DND-41 (cell line): ENCODE results near the gene PRXL2A.

Experiments used
- ATAC-seq: fragments of 200-7000 bp; cut with Tn5 transposase; 3 replicates; pipeline ENCODE4 v1.9.1; 2021; ENCODE audit warnings: low read depth; ENCODE audit not compliant: insufficient read depth
- DNase-seq: peaks from one replicate; pipeline ENCODE4 v3.0.0-alpha.2; 2020
- H2AFZ ChIP-seq: 2 replicates; pipeline ENCODE4 v1.6.0; 2012; ENCODE audit warnings: low read depth, low read length
- H3K27ac ChIP-seq: 2 replicates; pipeline ENCODE4 v1.5.1; 2012; ENCODE audit warnings: low read length, inconsistent platforms
- H3K27me3 ChIP-seq: fragments of 200-600 bp; sonication (generic); 2 replicates; pipeline ENCODE4 v1.6.0; 2012; ENCODE audit warnings: low read length, mild to moderate bottlenecking, inconsistent platforms; ENCODE audit not compliant: insufficient read depth, poor library complexity
- H3K36me3 ChIP-seq: 2 replicates; pipeline ENCODE4 v1.5.1; 2012; ENCODE audit warnings: low read length, inconsistent platforms; ENCODE audit not compliant: insufficient read depth
- H3K4me1 ChIP-seq: 2 replicates; pipeline ENCODE4 v1.5.1; 2012; ENCODE audit warnings: mild to moderate bottlenecking, low read length; ENCODE audit not compliant: insufficient read depth
- H3K4me2 ChIP-seq: 2 replicates; pipeline ENCODE4 v1.6.0; 2012; ENCODE audit warnings: mild to moderate bottlenecking, moderate library complexity, low read length, inconsistent platforms; ENCODE audit not compliant: insufficient read depth
- H3K4me3 ChIP-seq, 2 experiments: fragments of 200-600 bp in 1 of 2; shearing (Covaris generic) in 1 of 2; 2 replicates each; pipeline ENCODE4 v1.5.1; 2012 to 2016; ENCODE audit warnings: inconsistent platforms in 2 of 2, low read length in 2 of 2, mild to moderate bottlenecking in 2 of 2, low read depth in 1 of 2, moderate library complexity in 1 of 2
- H3K79me2 ChIP-seq: 2 replicates; pipeline ENCODE4 v1.6.0; 2012; ENCODE audit warnings: low read length, inconsistent platforms; ENCODE audit not compliant: insufficient read depth
- H3K9ac ChIP-seq: 2 replicates; pipeline ENCODE4 v1.6.0; 2012; ENCODE audit warnings: low read depth, mild to moderate bottlenecking, inconsistent platforms, low read length, moderate library complexity
- H3K9me3 ChIP-seq: 2 replicates; pipeline ENCODE4 v1.5.1; 2012; ENCODE audit warnings: low read length, moderate library complexity, mild to moderate bottlenecking, inconsistent platforms; ENCODE audit not compliant: insufficient read depth, severe bottlenecking
- H4K20me1 ChIP-seq: 2 replicates; pipeline ENCODE4 v1.6.0; 2012; ENCODE audit warnings: low read length; ENCODE audit not compliant: insufficient read depth
- CTCF ChIP-seq: IDR thresholded peaks from 2 replicates; pipeline ENCODE4 v1.5.1; 2012; ENCODE audit warnings: borderline replicate concordance, low read length, moderate library complexity, mild to moderate bottlenecking; ENCODE audit not compliant: poor library complexity, severe bottlenecking; ENCODE audit errors: extremely low read depth
- EZH2 ChIP-seq: IDR thresholded peaks from 3 replicates; pipeline ENCODE4 v1.6.1; 2012; ENCODE audit warnings: borderline replicate concordance, low read depth, mild to moderate bottlenecking, moderate library complexity, low read length, inconsistent platforms; ENCODE audit not compliant: severe bottlenecking

PRXL2A gene

GRCh38 chr10:80471715-80472233 lies 63.4 kb downstream of the PRXL2A start:
- no peak for TF ChIP-seq CTCF
- Histone ChIP-seq H3K9ac (no peak overlapping the region), H3K4me2 (no peak overlapping the region), H4K20me1 (peaks cover 12% of the 10 kb centered on the region), H3K4me3 (no peak overlapping the region), H3K79me2 (peaks cover 30% of the 10 kb centered on the region), H2AFZ (no peak overlapping the region), H3K27me3 (no peaks in the 10 kb centered on the region), H3K4me1 (peaks cover 4% of the 10 kb centered on the region; the same call in 1 of the 2 replicates), H3K36me3 (peaks cover 6% of the 10 kb centered on the region; the same call in 1 of the 2 replicates), H3K27ac (no peak overlapping the region), H3K9me3 (peaks cover 2% of the 10 kb centered on the region)
- no peak for DNase-seq
- no peak for ATAC-seq

GRCh38 chr10:80472234-80473095 lies 64.1 kb downstream of the PRXL2A start:
- H3K27ac ChIP-seq, result no peak overlapping the region
- H3K4me3 ChIP-seq, result no peak overlapping the region
- H2AFZ ChIP-seq, result no peak overlapping the region
- H3K79me2 ChIP-seq, result peaks cover 26% of the 10 kb centered on the region
- H3K9ac ChIP-seq, result no peak overlapping the region
- TF ChIP-seq EZH2 (no peak), CTCF (no peak)
- ATAC-seq, result no peak
- H3K4me1 ChIP-seq, result peaks cover 4% of the 10 kb centered on the region; the same call in 1 of the 2 replicates
- peaks cover 9% of the 10 kb centered on the region; the same call in 1 of the 2 replicates for H3K36me3 ChIP-seq
- no peak for DNase-seq
- H4K20me1 ChIP-seq, result peaks cover 12% of the 10 kb centered on the region
- H3K4me2 ChIP-seq, result no peak overlapping the region
- H3K27me3 ChIP-seq, result no peaks in the 10 kb centered on the region
- peaks cover 6% of the 10 kb centered on the region for H3K9me3 ChIP-seq

- Histone ChIP-seq H3K27me3 (no peaks in the 10 kb centered on the region), H4K20me1 (peaks cover 11% of the 10 kb centered on the region), H3K9ac (no peak overlapping the region), H3K4me3 (no peak overlapping the region), H3K4me2 (no peak overlapping the region), H3K4me1 (peaks cover under 1% of the 10 kb centered on the region; the same call in 1 of the 2 replicates), H3K27ac (no peak overlapping the region), H3K36me3 (peaks cover 9% of the 10 kb centered on the region; the same call in 1 of the 2 replicates), H3K9me3 (peaks cover 13% of the 10 kb centered on the region), H2AFZ (no peak overlapping the region), H3K79me2 (peaks cover 20% of the 10 kb centered on the region)
- DNase-seq, result no peak
- no peak for TF ChIP-seq EZH2
- ATAC-seq, result no peak
Measured at GRCh38 chr10:80473096-80473657, 64.8 kb downstream of the PRXL2A start.
